Measurements from ENCODE around the gene ERICH6B.

The ERICH6B gene

GRCh38 chr13:45598597-45598996 is 16.9 kb downstream of the ERICH6B start:
- no peak for DNase-seq

- no peak for DNase-seq
These were observed 18.6 kb downstream of the ERICH6B start for GRCh38 chr13:45596800-45597475.

- no peak for DNase-seq
These were observed 19.6 kb downstream of the ERICH6B start for GRCh38 chr13:45595965-45596364.

- no peak for DNase-seq
These were observed 20.8 kb downstream of the ERICH6B start for GRCh38 chr13:45594764-45595163.

GRCh38 chr13:45594227-45594626 is 21.3 kb downstream of the ERICH6B start:
- no peak for DNase-seq

- no peak for DNase-seq
These were observed 22.8 kb downstream of the ERICH6B start for GRCh38 chr13:45592758-45593157.

- DNase-seq, result no peak
These were observed 25.5 kb downstream of the ERICH6B start for GRCh38 chr13:45590066-45590465.

- no peak for DNase-seq
These were observed 27.6 kb downstream of the ERICH6B start for GRCh38 chr13:45587897-45588296.

GRCh38 chr13:45584816-45585215 is 30.7 kb downstream of the ERICH6B start:
- no peak for DNase-seq

- no peak for DNase-seq
These were observed 33.0 kb downstream of the ERICH6B start for GRCh38 chr13:45582408-45583076.

GRCh38 chr13:45576466-45576865 is 39.1 kb downstream of the ERICH6B start:
- DNase-seq, result no peak

GRCh38 chr13:45575830-45576180 is 39.7 kb downstream of the ERICH6B start:
- DNase-seq, result no peak

GRCh38 chr13:45575146-45575829 is 40.3 kb downstream of the ERICH6B start:
- no peak for DNase-seq

GRCh38 chr13:45565331-45565730 is 50.2 kb downstream of the ERICH6B start:
- DNase-seq, result no peak

GRCh38 chr13:45564133-45564776 is 51.3 kb downstream of the ERICH6B start:
- no peak for DNase-seq

GRCh38 chr13:45554604-45555109 is 60.9 kb downstream of the ERICH6B start:
- no peak for DNase-seq

- DNase-seq, result no peak
These were observed 67.3 kb downstream of the ERICH6B start for GRCh38 chr13:45548281-45548680.

- DNase-seq, result no peak
These were observed 69.2 kb downstream of the ERICH6B start for GRCh38 chr13:45546410-45546765.

- no peak for DNase-seq
These were observed 69.7 kb downstream of the ERICH6B start for GRCh38 chr13:45545686-45546409.

GRCh38 chr13:45544520-45544919 is 71.0 kb downstream of the ERICH6B start:
- no peak for DNase-seq

- DNase-seq, result no peak
These were observed 72.7 kb downstream of the ERICH6B start for GRCh38 chr13:45542878-45543277.

- no peak for DNase-seq
These were observed 73.1 kb downstream of the ERICH6B start for GRCh38 chr13:45542391-45542790.

GRCh38 chr13:45541806-45542205 is 73.7 kb downstream of the ERICH6B start:
- DNase-seq, result no peak

Data from T1000 (cell line).